ENCODE results near the gene EXOC4. TPM values are rescaled to one million over a fixed set of nuclear protein-coding genes. Genes with fewer than 3 reads are reported as not detected.

Gene EXOC4
- total and polyA plus RNA-seq, 7 donors, result 16.4 to 76.7 (median 50.7) TPM

GRCh38 chr7:133288970-133289369 is 36.1 kb downstream of the EXOC4 start:
- Histone ChIP-seq H3K9me3 (no peaks in the 10 kb centered on the region), H3K27me3 (no peaks in the 10 kb centered on the region), H3K27ac (no peak overlapping the region), H3K36me3 (peaks cover 0 to 24% (median 6%) of the 10 kb centered on the region in 4 donors), H3K4me3 (no peak overlapping the region), H3K4me1 (peaks cover 0 to 5% (median 3%) of the 10 kb centered on the region in 4 donors)
- TF ChIP-seq POLR2A (IDR thresholded peaks at IDR 0.05) (no peak), EP300 (IDR thresholded peaks at IDR 0.05) (no peak), CTCF (IDR thresholded peaks at IDR 0.05) (no peak), POLR2AphosphoS5 (IDR thresholded peaks at IDR 0.05) (no peak)
- 99 to 100% methylated on average over 1 of the region's 1 CpG for WGBS, 2 donors
- no peak for DNase-seq
- intact Hi-C loops (cut with DNase I), result no loop called here

DNA sequence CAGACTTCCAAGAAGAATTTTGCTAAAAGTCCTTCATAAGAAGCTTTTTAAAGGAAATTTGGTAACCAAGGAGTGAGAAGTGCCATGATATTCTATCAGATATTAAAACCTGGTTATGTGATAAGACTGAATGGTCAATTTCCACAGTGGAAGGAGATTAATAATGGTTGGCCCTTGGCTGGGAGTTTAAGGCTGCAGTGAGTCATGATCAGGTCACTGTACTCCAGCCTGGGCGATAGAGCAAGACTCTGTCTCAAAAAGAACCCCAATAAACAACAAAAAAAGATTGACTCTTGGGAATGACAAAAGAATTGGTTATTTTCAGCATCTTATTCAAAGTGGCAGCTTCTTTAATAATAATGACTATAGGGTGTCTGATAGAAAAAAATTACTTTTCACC is 37.2 kb downstream of the EXOC4 start:
- Histone ChIP-seq H3K4me1 (peaks cover 0 to 5% (median 4%) of the 10 kb centered on the region in 4 donors), H3K27ac (no peak overlapping the region), H3K36me3 (peaks cover 0 to 24% (median 6%) of the 10 kb centered on the region in 4 donors), H3K4me3 (no peak overlapping the region), H3K9me3 (no peaks in the 10 kb centered on the region), H3K27me3 (no peaks in the 10 kb centered on the region)
- WGBS, 2 donors, result 93 to 98% methylated on average over 1 of the region's 1 CpG
- intact Hi-C loops (cut with DNase I), result no loop called here
- no peak for TF ChIP-seq CTCF (IDR thresholded peaks at IDR 0.05)
- no peak for TF ChIP-seq POLR2AphosphoS5 (IDR thresholded peaks at IDR 0.05)
- TF ChIP-seq POLR2A (IDR thresholded peaks at IDR 0.05), result no peak
- TF ChIP-seq EP300 (IDR thresholded peaks at IDR 0.05), result no peak
- DNase-seq, result no peak

DNA sequence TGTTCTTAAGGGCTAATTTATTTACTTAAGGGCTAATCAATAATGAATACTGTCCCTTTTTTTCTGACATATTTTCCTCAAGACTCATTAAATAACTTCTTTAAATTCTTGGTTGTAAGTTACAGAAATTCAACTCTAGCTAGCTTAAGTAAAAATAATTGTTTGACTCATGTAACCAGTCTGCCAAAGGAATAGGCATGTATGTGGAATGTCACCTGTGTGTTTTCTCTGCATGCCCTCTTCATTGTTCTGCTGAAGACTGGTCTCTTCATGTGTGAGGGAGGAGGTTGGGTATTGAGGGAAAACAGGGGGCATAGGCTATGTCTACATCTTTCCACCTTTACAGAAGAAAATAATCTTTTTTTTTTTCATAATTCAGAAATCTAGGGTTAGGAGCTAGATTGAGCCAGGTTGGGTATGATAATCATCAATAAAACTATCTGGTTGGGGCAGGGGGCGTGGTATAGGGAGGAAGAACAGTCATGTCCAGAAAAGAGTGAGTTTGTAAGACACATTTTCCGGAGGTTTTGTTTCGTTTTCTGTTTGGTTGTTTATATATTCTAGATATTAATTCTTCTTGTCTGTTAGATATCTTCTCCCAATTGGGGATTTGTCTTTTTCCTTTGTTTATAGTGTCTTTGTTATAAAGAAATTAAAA is 37.9 kb downstream of the EXOC4 start:
- H3K27me3 ChIP-seq, result no peaks in the 10 kb centered on the region
- WGBS, 2 donors, result 82 to 87% methylated on average over 3 of the region's 3 CpGs
- H3K9me3 ChIP-seq, result no peaks in the 10 kb centered on the region

DNA sequence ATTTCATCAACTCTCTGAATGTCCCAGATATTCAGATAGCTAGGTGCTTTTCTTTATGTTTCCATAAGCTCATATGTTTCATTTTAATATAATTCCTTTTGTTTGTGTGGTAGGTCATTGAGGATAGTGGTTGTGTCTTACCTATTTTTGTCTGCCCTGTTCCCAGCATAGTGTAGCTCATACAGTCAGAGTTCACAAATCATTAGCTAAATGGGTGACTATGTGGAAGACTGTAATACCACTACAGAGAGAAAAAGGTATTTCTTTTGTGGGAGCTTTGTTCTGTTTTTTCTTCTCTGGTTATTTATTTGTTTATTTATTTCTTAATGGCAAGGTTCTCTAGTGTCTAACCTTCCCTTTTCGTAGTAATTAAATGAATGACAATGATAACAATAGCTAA is 39.8 kb downstream of the EXOC4 start:
- intact Hi-C loops (cut with DNase I), result no loop called here

More for the DNA sequence above, 37.9 kb downstream of the EXOC4 start:
- peaks cover 0 to 24% (median 6%) of the 10 kb centered on the region in 4 donors for H3K36me3 ChIP-seq
- intact Hi-C loops (cut with DNase I), result no loop called here
- TF ChIP-seq POLR2AphosphoS5 (IDR thresholded peaks at IDR 0.05) (no peak), CTCF (IDR thresholded peaks at IDR 0.05) (no peak), EP300 (IDR thresholded peaks at IDR 0.05) (no peak), POLR2A (IDR thresholded peaks at IDR 0.05) (no peak)
- no peak for DNase-seq
- peaks cover 0 to 11% (median 4%) of the 10 kb centered on the region in 4 donors for H3K4me1 ChIP-seq
- H3K27ac ChIP-seq, result no peak overlapping the region
- H3K4me3 ChIP-seq, result no peak overlapping the region

More for the DNA sequence above, 39.8 kb downstream of the EXOC4 start:
- 100% methylated on average over 1 of the region's 1 CpG for WGBS, 2 donors
- TF ChIP-seq EP300 (IDR thresholded peaks at IDR 0.05) (no peak), POLR2AphosphoS5 (IDR thresholded peaks at IDR 0.05) (no peak), CTCF (IDR thresholded peaks at IDR 0.05) (no peak), POLR2A (IDR thresholded peaks at IDR 0.05) (no peak)
- no peaks in the 10 kb centered on the region for H3K9me3 ChIP-seq
- DNase-seq, result no peak
- no peak overlapping the region for H3K4me3 ChIP-seq
- peaks cover 0 to 11% (median 2%) of the 10 kb centered on the region in 4 donors for H3K4me1 ChIP-seq
- no peak overlapping the region for H3K27ac ChIP-seq
- peaks cover 0 to 24% (median 6%) of the 10 kb centered on the region in 4 donors for H3K36me3 ChIP-seq
- no peaks in the 10 kb centered on the region for H3K27me3 ChIP-seq

Data from sigmoid colon (tissue), 7 donors.